SJSA1 (cell line): ENCODE data around the gene RNF213. TPM values are rescaled to one million over a fixed set of nuclear protein-coding genes. Genes with fewer than 3 reads are reported as not detected.

Experiments used
- DNase-seq, 2 experiments: peaks; one replicate each; pipeline ENCODE4 v3.0.0-alpha.2; 2015 to 2020; ENCODE audit warnings: low spot score in 2 of 2, low read depth in 1 of 2
- H3K27ac ChIP-seq: fragments of 250-450 bp; sonication (Bioruptor Pico); 2 replicates; pipeline ENCODE4 v1.5.1; 2020; ENCODE audit warnings: mild to moderate bottlenecking, moderate library complexity
- H3K27me3 ChIP-seq: fragments of 250-450 bp; sonication (Bioruptor Pico); replicated peaks from 2 replicates; pipeline ENCODE4 v1.5.1; 2020; ENCODE audit warnings: mild to moderate bottlenecking, moderate library complexity
- H3K36me3 ChIP-seq: fragments of 250-450 bp; sonication (Bioruptor Pico); 2 replicates; pipeline ENCODE4 v1.5.1; 2020; ENCODE audit warnings: mild to moderate bottlenecking
- H3K4me1 ChIP-seq: fragments of 250-450 bp; sonication (Bioruptor Pico); replicated peaks from 2 replicates; pipeline ENCODE4 v1.6.1; 2021; ENCODE audit warnings: mild to moderate bottlenecking
- H3K4me3 ChIP-seq: fragments of 250-450 bp; sonication (Bioruptor Pico); 2 replicates; pipeline ENCODE4 v1.5.1; 2020; ENCODE audit warnings: mild to moderate bottlenecking
- H3K9me3 ChIP-seq: fragments of 250-450 bp; sonication (Bioruptor Pico); replicated peaks from 2 replicates; pipeline ENCODE4 v1.5.1; 2020; ENCODE audit warnings: mild to moderate bottlenecking
- total RNA-seq: library from RNA; depleted of rRNA; stranded (reverse); fragments of >200 nt; shearing (Covaris generic); gene quantifications from 2 replicates; pipeline ENCODE4 v1.2.3, GENCODE V29; 2014

Gene RNF213
- total RNA-seq, 1 experiment from 2014 or later = 49.8 TPM

DNA sequence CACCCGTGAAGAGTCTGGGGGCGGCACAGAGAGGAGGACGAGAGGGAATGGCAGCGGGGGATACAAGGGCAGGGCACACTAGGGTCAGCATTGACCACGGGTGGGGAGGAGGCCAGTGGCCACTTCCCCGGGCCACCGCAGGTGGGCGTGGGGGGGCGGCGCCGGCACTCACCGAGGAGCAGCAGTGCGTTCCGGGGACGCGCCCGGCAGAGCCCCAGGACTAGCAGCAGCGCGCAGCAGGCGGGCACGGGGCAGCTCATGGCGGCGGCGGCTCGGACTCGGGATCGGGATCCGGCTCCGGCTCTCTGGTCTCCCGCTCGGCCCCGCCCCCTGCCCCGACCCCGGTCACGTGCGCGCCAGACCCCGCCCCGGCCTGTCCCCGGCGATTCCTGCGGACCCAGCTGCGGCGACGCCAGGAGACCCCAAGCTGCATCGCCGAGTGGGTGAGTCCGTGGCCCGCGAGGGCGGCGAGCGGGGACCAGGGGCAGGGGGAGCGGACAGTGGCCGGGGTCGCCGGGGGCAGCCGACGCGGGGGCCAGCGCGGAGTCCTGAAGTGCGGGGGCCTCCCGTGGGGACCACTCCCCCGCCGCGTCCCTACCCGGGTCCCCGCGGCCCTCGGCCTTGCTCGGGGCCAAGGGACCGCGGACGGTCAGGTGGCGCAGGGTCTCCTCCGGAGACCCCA is 40.5 kb upstream of the RNF213 start, which contains the start of the genes SGSH and SLC26A11:
SGSH (minus strand) TSS at position 280 of the 682 bp plus-strand sequence; CDS start at position 260, 20 bp downstream.
SLC26A11 (plus strand) TSS at position 374 of the 682 bp plus-strand sequence. CDS start 1,134 bp downstream, outside the sequence.
- Histone ChIP-seq H3K4me1 (peaks cover 19% of the 10 kb centered on the region), H3K27me3 (no peaks in the 10 kb centered on the region), H3K36me3 (peaks cover 48% of the 10 kb centered on the region), H3K9me3 (no peaks in the 10 kb centered on the region), H3K27ac (peak within 1 kb of the TSS; percentile 51), H3K4me3 (peak within 1 kb of the TSS; percentile 82)
- peak; percentile 66 to 85 for DNase-seq

DNA sequence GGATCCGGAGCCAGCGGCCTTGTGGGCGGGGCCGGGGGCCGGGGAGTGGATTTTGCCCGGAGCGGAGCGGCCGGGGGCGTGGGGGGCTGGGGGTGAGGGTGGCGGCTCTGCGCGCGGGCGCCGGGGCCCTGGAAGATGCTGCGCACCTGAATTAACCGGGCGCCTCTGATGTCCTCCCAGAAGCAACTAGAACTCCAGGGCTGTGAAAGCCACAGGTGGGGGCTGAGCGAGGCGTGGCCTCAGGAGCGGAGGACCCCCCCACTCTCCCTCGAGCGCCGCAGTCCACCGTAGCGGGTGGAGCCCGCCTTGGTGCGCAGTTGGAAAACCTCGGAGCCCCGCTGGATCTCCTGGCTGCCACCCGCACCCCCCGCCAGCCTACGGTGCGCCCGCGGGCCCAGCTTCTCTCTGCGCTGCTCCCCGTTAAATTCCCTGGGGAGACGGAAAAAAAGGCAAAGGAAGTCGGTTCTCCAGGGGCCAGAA is 39.9 kb upstream of the RNF213 start:
- Histone ChIP-seq H3K27me3 (no peaks in the 10 kb centered on the region), H3K9me3 (no peaks in the 10 kb centered on the region), H3K4me1 (peaks cover 19% of the 10 kb centered on the region), H3K4me3 (peak overlapping the region; percentile 82), H3K36me3 (peaks cover 43% of the 10 kb centered on the region), H3K27ac (no peak overlapping the region)
- DNase-seq = no peak

- Histone ChIP-seq H3K9me3 (no peaks in the 10 kb centered on the region), H3K27ac (no peak overlapping the region), H3K27me3 (no peaks in the 10 kb centered on the region), H3K4me1 (peaks cover 19% of the 10 kb centered on the region), H3K36me3 (peaks cover 37% of the 10 kb centered on the region), H3K4me3 (no peak overlapping the region)
- no peak for DNase-seq
Observed at GRCh38 chr17:80221351-80222105, 39.1 kb upstream of the RNF213 start.

- peaks cover 27% of the 10 kb centered on the region for H3K36me3 ChIP-seq
- no peak for DNase-seq
- H3K9me3 ChIP-seq = no peaks in the 10 kb centered on the region
- H3K27ac ChIP-seq = no peak overlapping the region
- peaks cover 19% of the 10 kb centered on the region for H3K4me1 ChIP-seq
- H3K4me3 ChIP-seq = no peak overlapping the region
- H3K27me3 ChIP-seq = no peaks in the 10 kb centered on the region
Observed at GRCh38 chr17:80222376-80223141, 38.1 kb upstream of the RNF213 start.

GRCh38 chr17:80223142-80223815 is 37.4 kb upstream of the RNF213 start:
- no peak overlapping the region for H3K27ac ChIP-seq
- H3K4me3 ChIP-seq = no peak overlapping the region
- no peaks in the 10 kb centered on the region for H3K9me3 ChIP-seq
- peaks cover 22% of the 10 kb centered on the region for H3K36me3 ChIP-seq
- H3K27me3 ChIP-seq = no peaks in the 10 kb centered on the region
- DNase-seq = no peak
- H3K4me1 ChIP-seq = peaks cover 19% of the 10 kb centered on the region

DNA sequence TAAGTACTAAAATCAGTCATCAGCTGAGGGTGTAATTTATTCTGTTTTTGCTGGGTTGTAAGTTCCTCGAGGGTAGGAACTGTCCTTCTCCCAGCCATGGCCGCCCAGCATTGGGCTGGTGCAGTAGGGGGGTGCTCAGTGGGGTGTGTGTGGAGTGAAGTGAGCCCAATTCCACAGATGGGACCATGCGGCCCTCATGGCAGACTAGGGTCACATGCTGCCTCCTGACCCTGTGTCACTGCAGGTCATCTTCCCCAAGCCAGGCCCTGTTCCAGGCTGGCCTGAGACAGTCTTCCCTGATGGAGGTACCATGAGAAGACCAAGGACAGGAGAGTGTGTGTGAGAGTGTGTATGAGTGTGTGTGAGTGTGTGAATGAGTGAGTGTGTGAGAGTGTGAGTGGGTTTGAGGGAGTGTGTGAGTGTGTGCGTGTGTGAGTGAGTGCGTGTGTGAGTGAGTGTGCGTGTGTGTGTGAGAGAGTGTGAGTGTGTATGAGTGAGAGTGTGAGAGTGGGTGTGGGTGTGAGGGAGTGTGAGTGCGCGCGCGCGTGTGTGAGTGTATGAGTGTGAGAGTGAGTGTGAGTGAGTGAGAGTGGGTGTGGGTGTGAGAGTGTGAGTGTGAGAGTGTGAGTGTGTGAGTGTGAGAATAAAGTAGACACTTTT is 36.7 kb upstream of the RNF213 start:
- H3K36me3 ChIP-seq = peaks cover 23% of the 10 kb centered on the region
- no peak overlapping the region for H3K4me3 ChIP-seq
- DNase-seq = no peak
- H3K4me1 ChIP-seq = peaks cover 14% of the 10 kb centered on the region
- H3K9me3 ChIP-seq = no peaks in the 10 kb centered on the region
- H3K27me3 ChIP-seq = no peaks in the 10 kb centered on the region
- H3K27ac ChIP-seq = no peak overlapping the region

DNA sequence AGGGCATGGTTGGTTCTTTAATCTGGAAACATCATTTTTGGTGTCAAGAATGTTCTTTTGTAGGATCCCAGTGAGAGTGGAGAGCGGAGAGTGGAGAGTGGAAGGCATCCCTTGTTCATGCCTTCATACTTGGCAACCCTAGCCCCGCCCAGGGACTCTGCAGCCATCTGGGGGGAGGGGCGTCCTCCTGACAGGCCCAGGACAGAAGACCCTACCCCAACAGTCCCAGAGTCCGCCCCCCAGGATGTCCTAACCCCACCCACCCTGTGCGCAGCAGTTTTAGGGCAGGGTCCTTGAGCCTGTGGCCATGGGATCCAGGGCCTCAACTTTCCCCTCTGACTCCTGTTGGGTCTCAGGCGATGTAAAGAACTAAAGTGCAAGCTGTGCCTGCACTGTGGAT is 36.0 kb upstream of the RNF213 start:
- peaks cover 19% of the 10 kb centered on the region for H3K36me3 ChIP-seq
- H3K9me3 ChIP-seq = no peaks in the 10 kb centered on the region
- H3K27ac ChIP-seq = no peak overlapping the region
- peaks cover 7% of the 10 kb centered on the region for H3K4me1 ChIP-seq
- DNase-seq = no peak
- no peaks in the 10 kb centered on the region for H3K27me3 ChIP-seq
- H3K4me3 ChIP-seq = no peak overlapping the region

DNA sequence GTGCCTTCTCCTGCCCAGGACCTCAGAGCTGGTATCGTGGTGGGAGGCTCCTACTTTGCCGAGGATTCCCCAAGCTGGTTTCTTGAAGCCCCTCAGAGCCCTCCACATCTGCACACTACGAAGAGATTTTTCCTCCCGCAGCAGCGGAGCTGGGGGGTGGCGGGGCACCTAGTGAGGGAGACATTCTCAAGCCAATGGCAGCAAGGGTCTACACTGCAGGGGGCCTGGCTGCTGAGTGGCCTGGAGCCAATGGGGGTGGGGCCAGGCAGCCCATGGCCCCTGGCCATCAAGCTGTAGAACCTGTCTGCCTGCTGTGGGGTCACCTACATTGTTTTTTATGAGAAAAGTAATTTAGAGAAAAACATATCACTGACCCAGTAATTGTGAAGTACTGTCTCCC is 35.4 kb upstream of the RNF213 start:
- H3K27ac ChIP-seq = no peak overlapping the region
- no peak overlapping the region for H3K4me3 ChIP-seq
- H3K4me1 ChIP-seq = 0 out of 2 replicates have a peak, but pooled peaks cover 3% of the 10 kb centered on the region
- peaks cover 15% of the 10 kb centered on the region for H3K36me3 ChIP-seq
- no peak for DNase-seq
- H3K9me3 ChIP-seq = no peaks in the 10 kb centered on the region
- H3K27me3 ChIP-seq = no peaks in the 10 kb centered on the region

- no peaks in the 10 kb centered on the region for H3K27me3 ChIP-seq
- peaks cover 8% of the 10 kb centered on the region for H3K36me3 ChIP-seq
- no peaks in the 10 kb centered on the region for H3K4me1 ChIP-seq
- no peak overlapping the region for H3K4me3 ChIP-seq
- no peak overlapping the region for H3K27ac ChIP-seq
- DNase-seq = no peak
- H3K9me3 ChIP-seq = 0 out of 2 replicates have a peak, but pooled peaks cover under 1% of the 10 kb centered on the region
Observed at GRCh38 chr17:80227156-80227555, 33.5 kb upstream of the RNF213 start.

DNA sequence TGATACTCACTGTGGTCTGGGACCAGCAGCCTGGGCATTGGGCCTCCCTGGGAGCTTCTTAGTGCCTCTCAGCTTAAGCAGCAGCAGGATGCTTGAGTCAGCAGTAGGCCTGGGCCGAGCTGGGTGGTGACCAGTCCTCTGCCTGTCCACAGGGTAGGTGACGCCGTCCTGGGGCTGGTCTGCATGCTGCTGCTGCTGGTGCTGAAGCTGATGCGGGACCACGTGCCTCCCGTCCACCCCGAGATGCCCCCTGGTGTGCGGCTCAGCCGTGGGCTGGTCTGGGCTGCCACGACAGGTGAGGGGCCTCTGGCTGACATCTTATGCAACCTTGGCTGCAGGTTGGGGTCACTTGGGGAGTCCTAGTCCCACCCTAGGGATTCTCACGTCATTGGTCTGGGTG is 33.0 kb upstream of the RNF213 start:
- Histone ChIP-seq H3K9me3 (peaks cover 6% of the 10 kb centered on the region; the same call in 1 of the 2 replicates), H3K27me3 (no peaks in the 10 kb centered on the region), H3K4me3 (no peak overlapping the region), H3K36me3 (peaks cover 10% of the 10 kb centered on the region), H3K4me1 (no peaks in the 10 kb centered on the region), H3K27ac (no peak overlapping the region)
- no peak for DNase-seq

- Histone ChIP-seq H3K4me1 (no peaks in the 10 kb centered on the region), H3K36me3 (peaks cover 13% of the 10 kb centered on the region; the same call in 1 of the 2 replicates), H3K9me3 (peaks cover 14% of the 10 kb centered on the region; the same call in 1 of the 2 replicates), H3K27ac (no peak overlapping the region), H3K4me3 (no peak overlapping the region), H3K27me3 (no peaks in the 10 kb centered on the region)
- DNase-seq = no peak
Observed at GRCh38 chr17:80228477-80228876, 32.2 kb upstream of the RNF213 start.

- no peak overlapping the region for H3K4me3 ChIP-seq
- no peak for DNase-seq
- H3K27ac ChIP-seq = no peak overlapping the region
- H3K4me1 ChIP-seq = no peaks in the 10 kb centered on the region
- H3K27me3 ChIP-seq = no peaks in the 10 kb centered on the region
- peaks cover 16% of the 10 kb centered on the region for H3K9me3 ChIP-seq
- H3K36me3 ChIP-seq = peaks cover 14% of the 10 kb centered on the region
Observed at GRCh38 chr17:80229011-80229410, 31.6 kb upstream of the RNF213 start.

- no peak overlapping the region for H3K27ac ChIP-seq
- DNase-seq = no peak
- H3K9me3 ChIP-seq = peaks cover 21% of the 10 kb centered on the region
- H3K4me1 ChIP-seq = no peaks in the 10 kb centered on the region
- peaks cover 32% of the 10 kb centered on the region for H3K36me3 ChIP-seq
- no peak overlapping the region for H3K4me3 ChIP-seq
- no peaks in the 10 kb centered on the region for H3K27me3 ChIP-seq
Observed at GRCh38 chr17:80232438-80232837, 28.2 kb upstream of the RNF213 start.
